Esophagus squamous epithelium (tissue), 4 donors: ENCODE data around the gene C4BPB.

ENCODE experiments used
- POLR2A ChIP-seq, 4 donors: fragments of 450-650 bp; IDR thresholded peaks; one replicate each; pipeline ENCODE4 v1.6.1; 2017; ENCODE audit warnings: antibody characterized with exemption in 4 of 4, mild to moderate bottlenecking in 4 of 4, moderate library complexity in 3 of 4
- TF ChIP-seq, protein P1 (sequence below), 6 experiments: fragments of 450-650 bp in 4 of 6; fragments of 200-600 bp in 2 of 6; sonication (generic) in 2 of 6; IDR thresholded peaks; one replicate each; pipeline ENCODE4 v1.5.1; 2016 to 2019; ENCODE audit warnings: antibody characterized with exemption in 6 of 6, mild to moderate bottlenecking in 4 of 6, moderate library complexity in 4 of 6

DNA sequence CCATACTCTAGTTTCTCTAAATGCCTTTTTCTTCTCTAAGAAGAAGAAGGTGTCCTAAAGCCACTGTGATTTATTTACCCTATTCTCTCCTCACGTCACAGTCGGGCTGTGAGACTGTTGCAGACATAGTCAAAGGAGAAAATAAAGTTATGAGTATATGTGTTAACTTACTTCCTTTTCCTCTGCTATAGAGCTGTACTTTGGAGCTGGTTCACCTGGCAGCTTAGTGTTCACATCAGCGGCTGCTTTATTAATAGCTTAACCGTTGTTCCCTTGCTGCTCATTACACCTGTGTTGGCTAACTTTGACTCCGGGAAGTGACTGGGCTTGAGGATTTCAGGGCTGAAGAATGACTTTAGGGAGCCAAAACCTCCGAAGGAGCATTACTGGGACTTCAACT lies 32.0 kb upstream of the C4BPB start:
- TF ChIP-seq POLR2A (IDR thresholded peaks at IDR 0.05): no peak
- TF ChIP-seq, protein P1, sequence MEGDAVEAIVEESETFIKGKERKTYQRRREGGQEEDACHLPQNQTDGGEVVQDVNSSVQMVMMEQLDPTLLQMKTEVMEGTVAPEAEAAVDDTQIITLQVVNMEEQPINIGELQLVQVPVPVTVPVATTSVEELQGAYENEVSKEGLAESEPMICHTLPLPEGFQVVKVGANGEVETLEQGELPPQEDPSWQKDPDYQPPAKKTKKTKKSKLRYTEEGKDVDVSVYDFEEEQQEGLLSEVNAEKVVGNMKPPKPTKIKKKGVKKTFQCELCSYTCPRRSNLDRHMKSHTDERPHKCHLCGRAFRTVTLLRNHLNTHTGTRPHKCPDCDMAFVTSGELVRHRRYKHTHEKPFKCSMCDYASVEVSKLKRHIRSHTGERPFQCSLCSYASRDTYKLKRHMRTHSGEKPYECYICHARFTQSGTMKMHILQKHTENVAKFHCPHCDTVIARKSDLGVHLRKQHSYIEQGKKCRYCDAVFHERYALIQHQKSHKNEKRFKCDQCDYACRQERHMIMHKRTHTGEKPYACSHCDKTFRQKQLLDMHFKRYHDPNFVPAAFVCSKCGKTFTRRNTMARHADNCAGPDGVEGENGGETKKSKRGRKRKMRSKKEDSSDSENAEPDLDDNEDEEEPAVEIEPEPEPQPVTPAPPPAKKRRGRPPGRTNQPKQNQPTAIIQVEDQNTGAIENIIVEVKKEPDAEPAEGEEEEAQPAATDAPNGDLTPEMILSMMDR (IDR thresholded peaks at IDR 0.05): no peak
